ENCODE results near the gene PAIP2.

Gene PAIP2

GRCh38 chr5:139335811-139336210 lies 5.8 kb upstream of the PAIP2 start:
- H2AFZ ChIP-seq (ENCODE audit: low read length) = no peak overlapping the region
- H3K9ac ChIP-seq (ENCODE audit: low read depth, low read length, poor library complexity) = no peak overlapping the region
- no peak overlapping the region for H4K91ac ChIP-seq (ENCODE audit: low read depth, low read length, poor library complexity)
- no peak overlapping the region for H3K4ac ChIP-seq (ENCODE audit: low read length)
- no peak for DNase-seq (ENCODE audit: low spot score)
- no peak overlapping the region for H3K14ac ChIP-seq (ENCODE audit: low read length)
- no peak overlapping the region for H2BK15ac ChIP-seq (ENCODE audit: low read length)
- no peak overlapping the region for H2AK5ac ChIP-seq (ENCODE audit: low read depth, low read length)
- no peak overlapping the region for H4K8ac ChIP-seq (ENCODE audit: low read depth, low read length)
- H3K18ac ChIP-seq (ENCODE audit: low read length) = no peak overlapping the region
- H3K27ac ChIP-seq (replicated peaks; ENCODE audit: low read length) = no peak overlapping the region
- H2BK120ac ChIP-seq (ENCODE audit: low read depth, low read length) = no peak overlapping the region
- H3K36me3 ChIP-seq (replicated peaks in 1 of 2; ENCODE audit: control insufficient read depth in 2 of 2, insufficient read depth in 2 of 2, low read length in 2 of 2) = peaks cover 6 to 34% of the 10 kb centered on the region in 2 donors
- no peaks in the 10 kb centered on the region for H3K9me3 ChIP-seq (replicated peaks in 1 of 2; ENCODE audit: control insufficient read depth in 2 of 2, insufficient read depth in 1 of 2, low read depth in 1 of 2, low read length in 2 of 2)
- no peak overlapping the region for H3K4me2 ChIP-seq (ENCODE audit: insufficient read depth, low read length, poor library complexity, severe bottlenecking)
- H2BK12ac ChIP-seq (ENCODE audit: low read length) = no peak overlapping the region
- no peak overlapping the region for H2BK5ac ChIP-seq (ENCODE audit: low read length)
- no peaks in the 10 kb centered on the region for H3K4me1 ChIP-seq (ENCODE audit: control insufficient read depth in 2 of 2, insufficient read depth in 1 of 2, low read depth in 1 of 2, low read length in 2 of 2)
- H3K23ac ChIP-seq (ENCODE audit: low read depth, low read length, poor library complexity) = no peak overlapping the region
- WGBS, 2 donors (ENCODE audit: extremely low coverage in 2 of 2, insufficient read length in 2 of 2, insufficient replicate concordance in 1 of 2) = no CpG with 5 or more reads among the region's 6 CpGs
- H3K27me3 ChIP-seq (ENCODE audit: control insufficient read depth in 3 of 3, insufficient read depth in 3 of 3, low read depth in 1 of 3, low read length in 3 of 3) = no peaks in the 10 kb centered on the region
- H3K4me3 ChIP-seq (ENCODE audit: low read length in 2 of 2) = no peak overlapping the region
- H3K79me1 ChIP-seq (ENCODE audit: low read depth, low read length) = peaks cover under 1% of the 10 kb centered on the region

GRCh38 chr5:139340051-139340450 lies 1.6 kb upstream of the PAIP2 start:
- Histone ChIP-seq H3K9me3 (replicated peaks in 1 of 2; ENCODE audit: control insufficient read depth in 2 of 2, insufficient read depth in 1 of 2, low read depth in 1 of 2, low read length in 2 of 2) (peaks cover 0 to 11% of the 10 kb centered on the region in 2 donors), H3K36me3 (replicated peaks in 1 of 2; ENCODE audit: control insufficient read depth in 2 of 2, insufficient read depth in 2 of 2, low read length in 2 of 2) (peaks cover 3 to 19% of the 10 kb centered on the region in 2 donors), H3K4ac (ENCODE audit: low read length) (no peak overlapping the region), H2BK12ac (ENCODE audit: low read length) (no peak overlapping the region), H3K14ac (ENCODE audit: low read length) (no peak overlapping the region), H3K18ac (ENCODE audit: low read length) (no peak overlapping the region), H3K4me2 (ENCODE audit: insufficient read depth, low read length, poor library complexity, severe bottlenecking) (no peak overlapping the region), H3K27me3 (ENCODE audit: control insufficient read depth in 3 of 3, insufficient read depth in 3 of 3, low read depth in 1 of 3, low read length in 3 of 3) (no peaks in the 10 kb centered on the region), H2BK15ac (ENCODE audit: low read length) (no peak overlapping the region), H2BK5ac (ENCODE audit: low read length) (no peak overlapping the region), H3K79me1 (ENCODE audit: low read depth, low read length) (no peaks in the 10 kb centered on the region), H3K27ac (replicated peaks; ENCODE audit: low read length) (no peak overlapping the region), H2AFZ (ENCODE audit: low read length) (no peak overlapping the region), H3K4me1 (ENCODE audit: control insufficient read depth in 2 of 2, insufficient read depth in 1 of 2, low read depth in 1 of 2, low read length in 2 of 2) (peaks cover 1 to 8% of the 10 kb centered on the region in 2 donors), H2AK5ac (ENCODE audit: low read depth, low read length) (no peak overlapping the region), H3K4me3 (ENCODE audit: low read length in 2 of 2) (no peak overlapping the region), H4K8ac (ENCODE audit: low read depth, low read length) (no peak overlapping the region), H3K9ac (ENCODE audit: low read depth, low read length, poor library complexity) (no peak overlapping the region), H4K91ac (ENCODE audit: low read depth, low read length, poor library complexity) (no peak overlapping the region), H3K23ac (ENCODE audit: low read depth, low read length, poor library complexity) (no peak overlapping the region), H2BK120ac (ENCODE audit: low read depth, low read length) (no peak overlapping the region)
- WGBS, 2 donors (ENCODE audit: extremely low coverage in 2 of 2, insufficient read length in 2 of 2, insufficient replicate concordance in 1 of 2) = no CpG with 5 or more reads among the region's 2 CpGs
- no peak for DNase-seq (ENCODE audit: low spot score)

GRCh38 chr5:139341187-139341688 lies 416 bp upstream of the PAIP2 start:
- no CpG with 5 or more reads among the region's 17 CpGs for WGBS, 2 donors (ENCODE audit: extremely low coverage in 2 of 2, insufficient read length in 2 of 2, insufficient replicate concordance in 1 of 2)
- Histone ChIP-seq H3K4me1 (ENCODE audit: control insufficient read depth in 2 of 2, insufficient read depth in 1 of 2, low read depth in 1 of 2, low read length in 2 of 2) (peaks cover 1 to 8% of the 10 kb centered on the region in 2 donors), H4K8ac (ENCODE audit: low read depth, low read length) (no peak overlapping the region), H2BK120ac (ENCODE audit: low read depth, low read length) (no peak overlapping the region), H3K27ac (replicated peaks; ENCODE audit: low read length) (no peak overlapping the region), H2BK5ac (ENCODE audit: low read length) (no peak overlapping the region), H3K23ac (ENCODE audit: low read depth, low read length, poor library complexity) (peak overlapping the region; percentile 97), H3K4me3 (ENCODE audit: low read length in 2 of 2) (peak overlapping the region; percentile 67 to 94), H3K27me3 (ENCODE audit: control insufficient read depth in 3 of 3, insufficient read depth in 3 of 3, low read depth in 1 of 3, low read length in 3 of 3) (no peaks in the 10 kb centered on the region), H3K14ac (ENCODE audit: low read length) (no peak overlapping the region), H2AK5ac (ENCODE audit: low read depth, low read length) (no peak overlapping the region), H2BK12ac (ENCODE audit: low read length) (no peak overlapping the region), H3K9me3 (replicated peaks in 1 of 2; ENCODE audit: control insufficient read depth in 2 of 2, insufficient read depth in 1 of 2, low read depth in 1 of 2, low read length in 2 of 2) (peaks cover 0 to 11% of the 10 kb centered on the region in 2 donors), H2BK15ac (ENCODE audit: low read length) (no peak overlapping the region), H4K91ac (ENCODE audit: low read depth, low read length, poor library complexity) (no peak overlapping the region), H3K79me1 (ENCODE audit: low read depth, low read length) (no peaks in the 10 kb centered on the region), H2AFZ (ENCODE audit: low read length) (peak overlapping the region; percentile 66), H3K36me3 (replicated peaks in 1 of 2; ENCODE audit: control insufficient read depth in 2 of 2, insufficient read depth in 2 of 2, low read length in 2 of 2) (peaks cover 5 to 28% of the 10 kb centered on the region in 2 donors), H3K4ac (ENCODE audit: low read length) (no peak overlapping the region), H3K4me2 (ENCODE audit: insufficient read depth, low read length, poor library complexity, severe bottlenecking) (peak overlapping the region; percentile 45), H3K18ac (ENCODE audit: low read length) (no peak overlapping the region), H3K9ac (ENCODE audit: low read depth, low read length, poor library complexity) (peak overlapping the region; percentile 56)
- no peak for DNase-seq (ENCODE audit: low spot score)

GRCh38 chr5:139342423-139342723 lies 719 bp downstream of the PAIP2 start:
- Histone ChIP-seq H3K4me3 (ENCODE audit: low read length in 2 of 2) (peak overlapping the region; percentile 85 to 94), H3K9ac (ENCODE audit: low read depth, low read length, poor library complexity) (peak overlapping the region; percentile 24), H4K8ac (ENCODE audit: low read depth, low read length) (no peak overlapping the region), H2AK5ac (ENCODE audit: low read depth, low read length) (no peak overlapping the region), H3K27ac (replicated peaks; ENCODE audit: low read length) (peak overlapping the region; percentile 85), H3K4me1 (ENCODE audit: control insufficient read depth in 2 of 2, insufficient read depth in 1 of 2, low read depth in 1 of 2, low read length in 2 of 2) (peaks cover 1 to 8% of the 10 kb centered on the region in 2 donors), H3K9me3 (replicated peaks in 1 of 2; ENCODE audit: control insufficient read depth in 2 of 2, insufficient read depth in 1 of 2, low read depth in 1 of 2, low read length in 2 of 2) (peaks cover 0 to 19% of the 10 kb centered on the region in 2 donors), H4K91ac (ENCODE audit: low read depth, low read length, poor library complexity) (no peak overlapping the region), H3K79me1 (ENCODE audit: low read depth, low read length) (peaks cover 5% of the 10 kb centered on the region), H3K36me3 (replicated peaks in 1 of 2; ENCODE audit: control insufficient read depth in 2 of 2, insufficient read depth in 2 of 2, low read length in 2 of 2) (peaks cover 5 to 40% of the 10 kb centered on the region in 2 donors), H2AFZ (ENCODE audit: low read length) (no peak overlapping the region), H2BK15ac (ENCODE audit: low read length) (no peak overlapping the region), H3K18ac (ENCODE audit: low read length) (no peak overlapping the region), H2BK12ac (ENCODE audit: low read length) (no peak overlapping the region), H3K14ac (ENCODE audit: low read length) (no peak overlapping the region), H3K4ac (ENCODE audit: low read length) (no peak overlapping the region), H3K4me2 (ENCODE audit: insufficient read depth, low read length, poor library complexity, severe bottlenecking) (peak overlapping the region; percentile 61), H3K27me3 (ENCODE audit: control insufficient read depth in 3 of 3, insufficient read depth in 3 of 3, low read depth in 1 of 3, low read length in 3 of 3) (no peaks in the 10 kb centered on the region), H2BK120ac (ENCODE audit: low read depth, low read length) (no peak overlapping the region), H2BK5ac (ENCODE audit: low read length) (no peak overlapping the region), H3K23ac (ENCODE audit: low read depth, low read length, poor library complexity) (no peak overlapping the region)
- DNase-seq (ENCODE audit: low spot score) = no peak
- no CpG with 5 or more reads among the region's 16 CpGs for WGBS, 2 donors (ENCODE audit: extremely low coverage in 2 of 2, insufficient read length in 2 of 2, insufficient replicate concordance in 1 of 2)
